SK-N-SH treated with all-trans-retinoic acid at 6 μM for 48 hours (cell line): ENCODE data around the gene ARHGEF2.

ENCODE experiments used
- ISL1 ChIP-seq: fragments of 250-450 bp; sonication (Bioruptor Pico); IDR thresholded peaks from 2 replicates; pipeline ENCODE4 v2.1.2; 2022; ENCODE audit warnings: mild to moderate bottlenecking, moderate library complexity
- RARB ChIP-seq: fragments of 250-450 bp; sonication (Bioruptor Pico); IDR thresholded peaks from 2 replicates; pipeline ENCODE4 v1.8.0; 2021; ENCODE audit warnings: mild to moderate bottlenecking, moderate library complexity
- TSHZ2 ChIP-seq: fragments of 250-450 bp; sonication (Bioruptor Pico); IDR thresholded peaks from 2 replicates; pipeline ENCODE4 v1.5.0; 2020; ENCODE audit warnings: mild to moderate bottlenecking, moderate library complexity
- ZC3H10 ChIP-seq: fragments of 250-450 bp; sonication (Bioruptor Pico); IDR thresholded peaks from 2 replicates; pipeline ENCODE4 v1.5.1; 2021; ENCODE audit warnings: mild to moderate bottlenecking, moderate library complexity
- ZFP3 ChIP-seq: fragments of 250-450 bp; sonication (Bioruptor Pico); IDR thresholded peaks from 2 replicates; pipeline ENCODE4 v1.5.0; 2020; ENCODE audit warnings: mild to moderate bottlenecking, moderate library complexity
- ZFP30 ChIP-seq: fragments of 450-650 bp; formaldehyde crosslinking; IDR thresholded peaks from 2 replicates; pipeline ENCODE4 v1.5.0; 2022; ENCODE audit warnings: mild to moderate bottlenecking, moderate library complexity
- ZNF565 ChIP-seq: fragments of 450-650 bp; formaldehyde crosslinking; conservative IDR thresholded peaks from 2 replicates; pipeline ENCODE4 v1.5.0; 2020; ENCODE audit warnings: low read depth, mild to moderate bottlenecking, moderate library complexity

- TF ChIP-seq ZC3H10 (CRISPR knock-in tag) = no peak
- TF ChIP-seq TSHZ2 = no peak
- TF ChIP-seq ZFP30 (CRISPR knock-in tag) = no peak
- TF ChIP-seq RARB (CRISPR knock-in tag) = no peak
- TF ChIP-seq ZFP3 (CRISPR knock-in tag) = no peak
- TF ChIP-seq ISL1 (CRISPR knock-in tag) = no peak
- no peak for TF ChIP-seq ZNF565
Observed at GRCh38 chr1:155979597-155980343, 1.4 kb upstream of the ARHGEF2 start.
